Activated CD8-positive, alpha-beta T cell treated with anti-CD3 and anti-CD28 coated beads for 36 hours (primary cell): ENCODE data around the gene SPCS3. TPM values are rescaled to one million over a fixed set of nuclear protein-coding genes. Genes with fewer than 3 reads are reported as not detected.
A peak's percentile ranks its signal among the peaks of the same experiment; 100 is the strongest.

Source experiments
- ATAC-seq: fragments of 200-7000 bp; cut with Tn5 transposase; one replicate; pipeline ENCODE4 v1.10.0; 2021; ENCODE audit warnings: mild to moderate bottlenecking, moderate library complexity
- CTCF ChIA-PET: fragments of 350-600 bp; sonication (Branson Sonifier 250); formaldehyde crosslinking; loops from one replicate; lab custom pipeline; 2021; ENCODE audit warnings: antibody characterized with exemption; lab: Charles Lee
- POLR2A ChIA-PET: fragments of 350-600 bp; sonication (Branson Sonifier 250); formaldehyde crosslinking; loops from one replicate; lab custom pipeline; 2021; ENCODE audit warnings: antibody characterized with exemption; lab: Charles Lee
- DNase-seq: peaks from one replicate; pipeline ENCODE4 v3.0.0-alpha.2; 2020
- H3K27ac Mint-ChIP-seq: one replicate; pipeline ENCODE4 v1.8.0; 2021; ENCODE audit warnings: mild to moderate bottlenecking, mixed read lengths
- H3K27me3 Mint-ChIP-seq: one replicate; pipeline ENCODE4 v1.8.0; 2021; ENCODE audit warnings: mixed read lengths
- H3K36me3 Mint-ChIP-seq: one replicate; pipeline ENCODE4 v1.8.0; 2021; ENCODE audit warnings: low read depth, mixed read lengths
- H3K4me1 Mint-ChIP-seq: one replicate; pipeline ENCODE4 v1.8.0; 2021; ENCODE audit warnings: low read depth, mixed read lengths
- H3K4me3 Mint-ChIP-seq: one replicate; pipeline ENCODE4 v1.8.0; 2021; ENCODE audit warnings: mild to moderate bottlenecking, moderate library complexity, mixed read lengths
- H3K9me3 Mint-ChIP-seq: one replicate; pipeline ENCODE4 v1.8.0; 2021; ENCODE audit warnings: mixed read lengths
- intact Hi-C: fragments of 100-400 bp; cut with micrococcal nuclease; formaldehyde crosslinking; loops from one replicate; pipeline ENCODE4 v1.10.0; 2022
- total RNA-seq, 2 experiments: library from RNA; stranded (reverse); gene quantifications; one replicate each; pipeline ENCODE4 v1.2.3, GENCODE V29; 2021
- TF ChIP-seq, protein P1 (sequence below): fragments of 200-600 bp; IDR thresholded peaks from one replicate; pipeline ENCODE4 v1.8.0; 2022; ENCODE audit warnings: antibody characterized with exemption, mild to moderate bottlenecking

SPCS3 gene
- total RNA-seq, 2 experiments from 2014 or later: 153 to 155 TPM

DNA sequence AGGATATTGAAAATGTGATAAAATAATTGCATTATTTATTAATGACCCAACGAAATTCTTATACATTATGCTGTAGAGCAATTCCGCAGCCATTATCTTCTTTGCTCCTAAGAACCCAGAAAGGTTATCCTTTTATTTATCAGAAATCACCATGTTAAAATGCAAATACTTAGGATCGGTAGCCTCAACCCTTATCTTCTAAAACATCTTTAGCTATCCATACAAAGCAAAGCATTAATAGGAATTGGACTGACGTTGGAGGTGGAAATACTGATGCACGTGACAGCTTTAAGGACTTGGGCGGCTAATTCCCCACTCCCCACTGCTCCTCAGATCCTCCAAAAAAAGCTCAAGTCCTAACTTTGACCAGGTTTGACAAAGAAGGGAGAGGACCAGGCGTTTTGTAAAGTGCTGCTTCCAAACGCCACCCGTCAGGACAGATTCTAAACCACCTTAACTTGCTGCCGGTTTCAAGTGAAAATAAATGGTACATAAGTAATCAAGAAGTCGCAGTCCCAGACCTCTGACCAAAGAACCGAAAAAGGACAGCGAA, 539 bp upstream of the SPCS3 start:
- Mint-ChIP-seq H3K9me3 (no peaks in the 10 kb centered on the region), H3K36me3 (peaks cover 13% of the 10 kb centered on the region), H3K27me3 (no peaks in the 10 kb centered on the region), H3K4me3 (peak overlapping the region; percentile 93), H3K27ac (peak overlapping the region; percentile 93), H3K4me1 (peaks cover 28% of the 10 kb centered on the region)
- CTCF ChIA-PET: no interaction called here
- POLR2A ChIA-PET: interaction anchor here (0.9 kb wide), 1 partner anchor 12 kb away, joined by 3 read pairs; no protein-coding TSS in a partner anchor
- DNase-seq (no peak), ATAC-seq (peak; percentile 1)
- TF ChIP-seq, protein P1, sequence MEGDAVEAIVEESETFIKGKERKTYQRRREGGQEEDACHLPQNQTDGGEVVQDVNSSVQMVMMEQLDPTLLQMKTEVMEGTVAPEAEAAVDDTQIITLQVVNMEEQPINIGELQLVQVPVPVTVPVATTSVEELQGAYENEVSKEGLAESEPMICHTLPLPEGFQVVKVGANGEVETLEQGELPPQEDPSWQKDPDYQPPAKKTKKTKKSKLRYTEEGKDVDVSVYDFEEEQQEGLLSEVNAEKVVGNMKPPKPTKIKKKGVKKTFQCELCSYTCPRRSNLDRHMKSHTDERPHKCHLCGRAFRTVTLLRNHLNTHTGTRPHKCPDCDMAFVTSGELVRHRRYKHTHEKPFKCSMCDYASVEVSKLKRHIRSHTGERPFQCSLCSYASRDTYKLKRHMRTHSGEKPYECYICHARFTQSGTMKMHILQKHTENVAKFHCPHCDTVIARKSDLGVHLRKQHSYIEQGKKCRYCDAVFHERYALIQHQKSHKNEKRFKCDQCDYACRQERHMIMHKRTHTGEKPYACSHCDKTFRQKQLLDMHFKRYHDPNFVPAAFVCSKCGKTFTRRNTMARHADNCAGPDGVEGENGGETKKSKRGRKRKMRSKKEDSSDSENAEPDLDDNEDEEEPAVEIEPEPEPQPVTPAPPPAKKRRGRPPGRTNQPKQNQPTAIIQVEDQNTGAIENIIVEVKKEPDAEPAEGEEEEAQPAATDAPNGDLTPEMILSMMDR: no peak
- intact Hi-C loops: loop anchor here (5.0 kb wide), 1 partner anchor 122 kb away; the partner anchor contains the start of gene SPATA4

DNA sequence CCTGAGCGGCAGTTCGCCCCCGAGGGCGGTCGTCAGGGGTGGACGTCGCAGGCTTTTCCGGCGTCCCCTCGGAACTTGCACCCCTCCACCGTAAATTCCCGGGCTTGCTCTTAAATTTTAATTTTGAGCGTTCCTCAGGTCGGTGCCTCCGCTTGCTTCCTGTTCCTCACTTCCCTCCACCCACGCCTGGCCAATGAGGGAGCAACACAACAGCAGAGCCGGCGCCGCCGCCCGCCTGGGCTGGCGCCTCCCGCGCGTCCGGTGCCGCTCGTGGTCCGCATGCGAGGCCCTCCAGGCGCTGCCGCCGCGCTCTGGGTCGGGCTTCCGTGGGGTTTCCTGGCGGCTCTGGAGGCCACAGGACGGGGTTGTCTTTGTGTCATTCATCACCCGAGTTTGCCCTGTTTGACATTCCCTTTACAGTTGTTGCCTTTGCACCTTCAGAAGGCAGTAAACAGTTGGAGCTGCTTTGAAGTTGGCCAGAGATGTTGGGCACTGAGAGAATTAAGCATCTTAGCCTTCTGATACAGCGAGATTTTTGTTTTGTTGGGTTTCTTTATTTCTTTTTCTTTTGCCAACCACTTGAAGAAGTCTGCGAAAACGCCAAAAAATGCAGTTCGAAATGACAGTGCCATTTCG, 692 bp downstream of the SPCS3 start:
- peaks cover 34% of the 10 kb centered on the region for H3K4me1 Mint-ChIP-seq
- intact Hi-C loops: no loop called here
- H3K27ac Mint-ChIP-seq: peak overlapping the region; percentile 93
- no peaks in the 10 kb centered on the region for H3K9me3 Mint-ChIP-seq
- H3K4me3 Mint-ChIP-seq: peak overlapping the region; percentile 93
- peaks cover 20% of the 10 kb centered on the region for H3K36me3 Mint-ChIP-seq
- ChIA-PET CTCF (interaction anchor here (1.4 kb wide), 1 partner anchor 20 kb away, joined by 3 read pairs; no protein-coding TSS in a partner anchor), POLR2A (interaction anchor here (0.6 kb wide), 2 partner anchors 12 to 22 kb away, joined by 3 read pairs; no protein-coding TSS in a partner anchor)
- ATAC-seq (peak; percentile 67), DNase-seq (peak; percentile 94)
- H3K27me3 Mint-ChIP-seq: no peaks in the 10 kb centered on the region
- TF ChIP-seq, protein P1: no peak

DNA sequence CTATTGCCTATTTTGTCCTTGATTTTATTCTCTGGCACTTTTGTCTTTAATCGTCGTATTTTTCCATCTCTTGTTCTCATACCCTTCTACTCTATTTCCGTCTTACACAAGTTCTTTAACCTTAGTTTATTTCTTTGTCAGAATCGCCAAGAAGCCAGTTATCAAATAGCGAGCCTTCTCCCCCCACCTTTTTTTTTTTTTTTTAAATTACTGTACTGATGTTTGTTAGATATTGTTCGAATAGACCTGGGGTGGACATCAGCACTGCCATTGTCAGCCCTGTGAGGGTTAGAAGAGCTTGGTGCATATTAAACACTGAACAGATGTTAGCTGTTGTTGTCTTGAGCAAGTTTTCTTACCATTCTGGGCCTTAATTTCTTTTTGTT, 1.2 kb downstream of the SPCS3 start:
- Mint-ChIP-seq H3K9me3 (no peaks in the 10 kb centered on the region), H3K27ac (peak overlapping the region; percentile 93), H3K36me3 (peaks cover 20% of the 10 kb centered on the region), H3K4me3 (peak overlapping the region; percentile 93), H3K4me1 (peaks cover 34% of the 10 kb centered on the region), H3K27me3 (no peaks in the 10 kb centered on the region)
- no peak for ATAC-seq
- no peak for DNase-seq
- CTCF ChIA-PET: interaction anchor here (1.4 kb wide), 1 partner anchor 19 kb away, joined by 3 read pairs; no protein-coding TSS in a partner anchor
- TF ChIP-seq, protein P1: no peak
- POLR2A ChIA-PET: interaction anchor here (0.6 kb wide), 2 partner anchors 11 to 22 kb away, joined by 3 read pairs; no protein-coding TSS in a partner anchor
- intact Hi-C loops: no loop called here

DNA sequence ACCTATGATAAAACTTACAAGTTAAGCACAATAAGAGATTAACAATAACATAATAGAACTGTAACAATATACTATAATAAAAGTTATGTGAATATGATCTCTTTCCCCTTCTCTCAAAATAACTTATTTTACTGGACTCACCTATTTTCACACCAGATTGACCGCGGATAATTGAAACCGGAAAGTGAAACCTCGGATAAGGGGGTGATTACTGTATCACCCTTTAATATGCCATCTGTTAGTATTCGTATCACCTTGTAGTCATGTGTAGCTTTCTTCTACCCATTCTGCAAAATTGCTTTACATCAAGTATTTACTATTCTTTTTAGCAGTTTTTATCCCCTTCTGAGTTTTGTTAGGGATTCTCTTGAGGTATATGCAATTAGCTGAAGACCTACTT, 1.8 kb downstream of the SPCS3 start:
- no peaks in the 10 kb centered on the region for H3K27me3 Mint-ChIP-seq
- TF ChIP-seq, protein P1: no peak
- ChIA-PET POLR2A (no interaction called here), CTCF (interaction anchor here (1.4 kb wide), 1 partner anchor 19 kb away, joined by 3 read pairs; no protein-coding TSS in a partner anchor)
- H3K9me3 Mint-ChIP-seq: no peaks in the 10 kb centered on the region
- intact Hi-C loops: no loop called here
- H3K36me3 Mint-ChIP-seq: peaks cover 22% of the 10 kb centered on the region
- H3K27ac Mint-ChIP-seq: peak overlapping the region; percentile 93
- H3K4me1 Mint-ChIP-seq: peaks cover 34% of the 10 kb centered on the region
- ATAC-seq (no peak), DNase-seq (no peak)
- H3K4me3 Mint-ChIP-seq: peak overlapping the region; percentile 93
